NB4 (cell line): ENCODE results near the gene BCOR.

Experiments
- DNase-seq: peaks from one replicate; pipeline ENCODE4 v3.0.0; 2010; ENCODE audit warnings: low read depth
- H3K4me3 ChIP-seq: one replicate; pipeline ENCODE4 v1.5.1; 2011; ENCODE audit warnings: mild to moderate bottlenecking, low read depth, low read length, moderate library complexity
- CTCF ChIP-seq: IDR thresholded peaks from one replicate; pipeline ENCODE4 v1.5.1; 2012; ENCODE audit warnings: low read depth, low read length
- MAX ChIP-seq: IDR thresholded peaks from 2 replicates; pipeline ENCODE4 v1.6.1; 2011; ENCODE audit warnings: low read depth, low read length
- MYC ChIP-seq: IDR thresholded peaks from 2 replicates; pipeline ENCODE4 v1.6.1; 2011; ENCODE audit warnings: low read depth, low read length
- POLR2A ChIP-seq: IDR thresholded peaks from 2 replicates; pipeline ENCODE4 v1.6.1; 2011; ENCODE audit warnings: mild to moderate bottlenecking; ENCODE audit not compliant: insufficient read length; ENCODE audit errors: extremely low read depth

BCOR gene

GRCh38 chrX:40080894-40081678, 16.7 kb downstream of the BCOR start:
- H3K4me3 ChIP-seq = no peak overlapping the region
- TF ChIP-seq POLR2A (no peak), CTCF (no peak), MAX (no peak), MYC (no peak)
- DNase-seq = no peak

- H3K4me3 ChIP-seq = no peak overlapping the region
- TF ChIP-seq MAX (no peak), CTCF (no peak), MYC (no peak)
- DNase-seq = no peak
Observed at GRCh38 chrX:40079572-40079971, 18.2 kb downstream of the BCOR start.

- no peak overlapping the region for H3K4me3 ChIP-seq
- TF ChIP-seq POLR2A = no peak
- DNase-seq = no peak
Observed at GRCh38 chrX:40078489-40079227, 19.1 kb downstream of the BCOR start.

- no peak for DNase-seq
- no peak overlapping the region for H3K4me3 ChIP-seq
- TF ChIP-seq MAX (no peak), POLR2A (no peak), CTCF (no peak), MYC (no peak)
Observed at GRCh38 chrX:40077906-40078305, 19.9 kb downstream of the BCOR start.

GRCh38 chrX:40076750-40077575, 20.8 kb downstream of the BCOR start:
- DNase-seq = no peak
- no peak overlapping the region for H3K4me3 ChIP-seq
- no peak for TF ChIP-seq POLR2A
- TF ChIP-seq MAX = no peak
- TF ChIP-seq CTCF = no peak
- TF ChIP-seq MYC = no peak

GRCh38 chrX:40074959-40075332, 22.8 kb downstream of the BCOR start:
- TF ChIP-seq MYC (no peak), MAX (no peak), CTCF (no peak), POLR2A (no peak)
- no peak overlapping the region for H3K4me3 ChIP-seq
- no peak for DNase-seq
